GM19438 (cell line): ENCODE data around the gene QDPR.
"Not testable (repeated sequence)": the region's sequence is repeated elsewhere in the genome, so short reads cannot be mapped to it uniquely, and the experiment has no call there.

Source experiments
- ATAC-seq: cut with Tn5 transposase; IDR thresholded peaks from one replicate; pipeline ENCODE4 v1.9.1; 2021; ENCODE audit warnings: low read depth; ENCODE audit not compliant: unreplicated experiment

QDPR gene

GRCh38 chr4:17511950-17512795 lies at the start of gene QDPR:
QDPR (minus strand) TSS chr4:17512090; CDS start chr4:17512054, 36 bp downstream.
- ATAC-seq, result peak; percentile 86

- no peak for ATAC-seq
Observed at GRCh38 chr4:17561195-17561909, 49.5 kb upstream of the QDPR start.

- no peak for ATAC-seq
Observed at GRCh38 chr4:17560065-17560673, 48.3 kb upstream of the QDPR start.

- ATAC-seq, result no peak
Observed at GRCh38 chr4:17559709-17560048, 47.8 kb upstream of the QDPR start.

GRCh38 chr4:17558941-17559708 lies 47.2 kb upstream of the QDPR start:
- no peak for ATAC-seq

GRCh38 chr4:17557880-17558279 lies 46.0 kb upstream of the QDPR start:
- ATAC-seq, result no peak

- ATAC-seq, result no peak
Observed at GRCh38 chr4:17556498-17556897, 44.6 kb upstream of the QDPR start.

- no peak for ATAC-seq
Observed at GRCh38 chr4:17554568-17554967, 42.7 kb upstream of the QDPR start.

GRCh38 chr4:17552427-17552826 lies 40.5 kb upstream of the QDPR start:
- ATAC-seq, result no peak

GRCh38 chr4:17550549-17550948 lies 38.7 kb upstream of the QDPR start:
- ATAC-seq, result no peak

- ATAC-seq, result no peak
Observed at GRCh38 chr4:17546678-17547077, 34.8 kb upstream of the QDPR start.

- ATAC-seq, result no peak
Observed at GRCh38 chr4:17546222-17546621, 34.3 kb upstream of the QDPR start.

- no peak for ATAC-seq
Observed at GRCh38 chr4:17545374-17546140, 33.7 kb upstream of the QDPR start.

GRCh38 chr4:17544831-17545234 lies 32.9 kb upstream of the QDPR start:
- no peak for ATAC-seq

GRCh38 chr4:17544205-17544604 lies 32.3 kb upstream of the QDPR start:
- no peak for ATAC-seq

- ATAC-seq, result not testable (repeated sequence)
Observed at GRCh38 chr4:17537060-17537459, 25.2 kb upstream of the QDPR start.

- ATAC-seq, result no peak
Observed at GRCh38 chr4:17535906-17536305, 24.0 kb upstream of the QDPR start.

GRCh38 chr4:17535242-17535641 lies 23.4 kb upstream of the QDPR start:
- no peak for ATAC-seq

GRCh38 chr4:17534705-17535104 lies 22.8 kb upstream of the QDPR start:
- no peak for ATAC-seq
